Keratinocyte (primary cell): Measurements from ENCODE around the gene SYTL2. TPM values are rescaled to one million over a fixed set of nuclear protein-coding genes. Genes with fewer than 3 reads are reported as not detected.

Source experiments
- DNase-seq: peaks from one replicate; pipeline ENCODE4 v3.0.0-alpha.2; 2011; ENCODE audit warnings: low read depth, missing footprints, low spot score
- FAIRE-seq: peaks from 2 replicates; lab custom pipeline; 2011; peaks lifted over from hg19 to GRCh38; lab: Jason Lieb, UNC
- H2AFZ ChIP-seq: 2 replicates; pipeline ENCODE4 v1.6.0; 2012; ENCODE audit warnings: low read length, control low read depth, inconsistent platforms; ENCODE audit not compliant: control insufficient read depth
- H3K27ac ChIP-seq: 2 replicates; pipeline ENCODE4 v1.5.1; 2011; ENCODE audit warnings: low read length; ENCODE audit not compliant: control insufficient read depth, insufficient read depth
- H3K27me3 ChIP-seq: 3 replicates; pipeline ENCODE4 v1.6.0; 2011; ENCODE audit warnings: low read length; ENCODE audit not compliant: control insufficient read depth, insufficient read depth; ENCODE audit errors: extremely low read depth
- H3K36me3 ChIP-seq, 2 experiments: 2 replicates in 1 of 2; 3 replicates in 1 of 2; pipeline ENCODE4 v1.5.1; 2011; ENCODE audit warnings: low read length in 2 of 2, mild to moderate bottlenecking in 1 of 2; ENCODE audit not compliant: control insufficient read depth in 2 of 2, insufficient read depth in 2 of 2; ENCODE audit errors: extremely low read depth in 1 of 2
- H3K4me1 ChIP-seq: 3 replicates; pipeline ENCODE4 v1.5.1; 2011; ENCODE audit warnings: low read length; ENCODE audit not compliant: control insufficient read depth, insufficient read depth; ENCODE audit errors: extremely low read depth
- H3K4me2 ChIP-seq: 3 replicates; pipeline ENCODE4 v1.6.0; 2011; ENCODE audit warnings: low read depth, low read length; ENCODE audit not compliant: control insufficient read depth, insufficient read depth; ENCODE audit errors: extremely low read depth
- H3K4me3 ChIP-seq, 3 experiments: fragments of 200-600 bp in 1 of 3; sonication (generic) in 1 of 3; 2 replicates in 2 of 3; 3 replicates in 1 of 3; pipeline ENCODE4 v1.5.1; 2011 to 2016; ENCODE audit warnings: low read length in 3 of 3, mild to moderate bottlenecking in 3 of 3, control low read depth in 2 of 3, inconsistent platforms in 1 of 3, low read depth in 1 of 3, mixed read lengths in 1 of 3, mixed run types in 1 of 3, moderate library complexity in 1 of 3; ENCODE audit not compliant: control insufficient read depth in 2 of 3, insufficient read depth in 2 of 3; ENCODE audit errors: extremely low read depth in 1 of 3
- H3K79me2 ChIP-seq: 2 replicates; pipeline ENCODE4 v1.6.0; 2012; ENCODE audit warnings: low read length; ENCODE audit not compliant: control insufficient read depth, insufficient read depth
- H3K9ac ChIP-seq: 3 replicates; pipeline ENCODE4 v1.6.0; 2011; ENCODE audit warnings: low read length; ENCODE audit not compliant: control insufficient read depth, insufficient read depth; ENCODE audit errors: extremely low read depth
- H3K9me1 ChIP-seq: 3 replicates; pipeline ENCODE4 v1.6.0; 2011; ENCODE audit warnings: low read length; ENCODE audit not compliant: control insufficient read depth, insufficient read depth; ENCODE audit errors: extremely low read depth
- H3K9me3 ChIP-seq: 2 replicates; pipeline ENCODE4 v1.5.1; 2012; ENCODE audit warnings: low read depth, low read length; ENCODE audit not compliant: control insufficient read depth
- H4K20me1 ChIP-seq: 3 replicates; pipeline ENCODE4 v1.6.0; 2011; ENCODE audit warnings: low read length; ENCODE audit not compliant: control insufficient read depth, insufficient read depth; ENCODE audit errors: extremely low read depth
- EZH2 ChIP-seq: IDR thresholded peaks from one replicate; pipeline ENCODE4 v1.6.1; 2012; ENCODE audit warnings: inconsistent platforms, mild to moderate bottlenecking, low read length, moderate library complexity
- dilution Hi-C: fragments of 300-500 bp; cut with MboI; formaldehyde crosslinking; loops from one replicate; pipeline ENCODE4 v1.7.0; 2020; ENCODE audit warnings: low sequenced_read_pairs; ENCODE audit not compliant: extremely low pct_ligation_motif_present
- polyA plus RNA-seq, 5 experiments: library from polyadenylated mRNA; depleted of rRNA in 3 of 5; stranded (reverse) in 3 of 5; stranded (forward) in 1 of 5; unstranded in 1 of 5; fragments of >200 nt; gene quantifications; 1 replicate in 1 of 5; 2 replicates in 3 of 5; 3 replicates in 1 of 5; pipeline versions ENCODE4 v1.2.1 to v1.2.3, GENCODE V29; 2011 to 2012; ENCODE audit warnings: missing spikeins in 2 of 5, low read depth in 1 of 5, low replicate concordance in 1 of 5
- TF ChIP-seq, protein P1 (sequence below), 3 experiments: IDR thresholded peaks in 1 of 3; conservative IDR thresholded peaks in 1 of 3; optimal IDR thresholded peaks in 1 of 3; 2 replicates in 2 of 3; 3 replicates in 1 of 3; pipeline versions ENCODE3 to v1.5.1; 2011; ENCODE audit warnings: low read length in 3 of 3, mild to moderate bottlenecking in 3 of 3, moderate library complexity in 2 of 3, control low read depth in 1 of 3, inconsistent platforms in 1 of 3; ENCODE audit not compliant: insufficient read depth in 2 of 3; ENCODE audit errors: extremely low read depth in 1 of 3

The SYTL2 gene
- polyA plus RNA-seq, 1 donor (not counting 4 experiments of a cell fraction or from before 2014, with no cell fraction given): 3.1 TPM

GRCh38 chr11:85767246-85767945 is 43.5 kb downstream of the SYTL2 start:
- no peak overlapping the region for H3K4me3 ChIP-seq
- H2AFZ ChIP-seq: no peak overlapping the region
- H3K27ac ChIP-seq: no peak overlapping the region

DNA sequence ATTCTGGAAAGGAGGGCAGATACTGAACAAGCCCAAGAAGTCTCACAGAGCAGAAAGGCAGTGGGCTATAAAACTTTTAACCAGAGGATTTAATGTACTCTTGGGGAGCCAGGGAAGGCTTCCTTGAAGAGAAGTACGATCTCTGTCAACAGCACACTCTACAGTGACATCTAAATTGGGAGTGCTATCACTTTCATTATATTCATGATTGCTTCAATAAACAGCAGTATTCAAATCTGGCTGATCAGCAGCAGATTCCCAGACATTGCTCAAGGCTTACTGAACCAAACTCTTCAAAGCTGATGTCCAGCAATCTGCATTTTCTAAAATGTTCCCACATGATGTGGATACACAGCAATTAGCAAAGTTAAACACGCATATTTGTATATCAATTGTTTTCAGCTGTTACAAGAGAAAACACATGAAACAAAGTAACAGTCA is 44.2 kb downstream of the SYTL2 start:
- no peak overlapping the region for H3K9ac ChIP-seq
- DNase-seq (no peak), FAIRE-seq (no peak)
- H3K4me3 ChIP-seq: no peak overlapping the region
- H3K27ac ChIP-seq: no peak overlapping the region
- H3K27me3 ChIP-seq: no peaks in the 10 kb centered on the region
- no peaks in the 10 kb centered on the region for H3K79me2 ChIP-seq
- TF ChIP-seq EZH2: no peak
- TF ChIP-seq, protein P1, sequence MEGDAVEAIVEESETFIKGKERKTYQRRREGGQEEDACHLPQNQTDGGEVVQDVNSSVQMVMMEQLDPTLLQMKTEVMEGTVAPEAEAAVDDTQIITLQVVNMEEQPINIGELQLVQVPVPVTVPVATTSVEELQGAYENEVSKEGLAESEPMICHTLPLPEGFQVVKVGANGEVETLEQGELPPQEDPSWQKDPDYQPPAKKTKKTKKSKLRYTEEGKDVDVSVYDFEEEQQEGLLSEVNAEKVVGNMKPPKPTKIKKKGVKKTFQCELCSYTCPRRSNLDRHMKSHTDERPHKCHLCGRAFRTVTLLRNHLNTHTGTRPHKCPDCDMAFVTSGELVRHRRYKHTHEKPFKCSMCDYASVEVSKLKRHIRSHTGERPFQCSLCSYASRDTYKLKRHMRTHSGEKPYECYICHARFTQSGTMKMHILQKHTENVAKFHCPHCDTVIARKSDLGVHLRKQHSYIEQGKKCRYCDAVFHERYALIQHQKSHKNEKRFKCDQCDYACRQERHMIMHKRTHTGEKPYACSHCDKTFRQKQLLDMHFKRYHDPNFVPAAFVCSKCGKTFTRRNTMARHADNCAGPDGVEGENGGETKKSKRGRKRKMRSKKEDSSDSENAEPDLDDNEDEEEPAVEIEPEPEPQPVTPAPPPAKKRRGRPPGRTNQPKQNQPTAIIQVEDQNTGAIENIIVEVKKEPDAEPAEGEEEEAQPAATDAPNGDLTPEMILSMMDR (optimal IDR thresholded peaks at IDR 0.05 in 1 of 3, IDR thresholded peaks at IDR 0.05 in 1 of 3, conservative IDR thresholded peaks at IDR 0.05 in 1 of 3; ENCODE audit: extremely low read depth in 1 of 3, insufficient read depth in 2 of 3, low read length in 3 of 3): no peak
- dilution Hi-C loops: no loop called here
- H3K9me1 ChIP-seq: no peaks in the 10 kb centered on the region
- no peak overlapping the region for H3K4me2 ChIP-seq
- no peaks in the 10 kb centered on the region for H3K4me1 ChIP-seq
- no peaks in the 10 kb centered on the region for H3K36me3 ChIP-seq
- no peaks in the 10 kb centered on the region for H4K20me1 ChIP-seq
- no peaks in the 10 kb centered on the region for H3K9me3 ChIP-seq
- H2AFZ ChIP-seq: no peak overlapping the region

More at GRCh38 chr11:85767246-85767945, 43.5 kb downstream of the SYTL2 start:
- Histone ChIP-seq H3K9me1 (no peaks in the 10 kb centered on the region), H3K9me3 (no peaks in the 10 kb centered on the region), H3K27me3 (no peaks in the 10 kb centered on the region), H4K20me1 (no peaks in the 10 kb centered on the region), H3K4me1 (no peaks in the 10 kb centered on the region), H3K4me2 (no peak overlapping the region), H3K36me3 (no peaks in the 10 kb centered on the region), H3K9ac (no peak overlapping the region), H3K79me2 (no peaks in the 10 kb centered on the region)
- TF ChIP-seq, protein P1 (optimal IDR thresholded peaks at IDR 0.05 in 1 of 3, IDR thresholded peaks at IDR 0.05 in 1 of 3, conservative IDR thresholded peaks at IDR 0.05 in 1 of 3; ENCODE audit: extremely low read depth in 1 of 3, insufficient read depth in 2 of 3, low read length in 3 of 3): no peak
- no peak for TF ChIP-seq EZH2
- no peak for DNase-seq
- FAIRE-seq: no peak
- dilution Hi-C loops: no loop called here
